Transverse colon (tissue), 4 donors: Measurements from ENCODE around the gene SLC22A23.

Experiments
- CTCF ChIP-seq, 5 experiments: fragments of 200-600 bp in 3 of 5; fragments of 450-650 bp in 2 of 5; sonication (generic) in 3 of 5; IDR thresholded peaks; 1 replicate in 2 of 5; 2 replicates in 3 of 5; pipeline ENCODE4 v1.5.1; 2016 to 2017; ENCODE audit warnings: antibody characterized with exemption in 5 of 5, inconsistent platforms in 3 of 5, mild to moderate bottlenecking in 2 of 5, moderate library complexity in 1 of 5
- POLR2A ChIP-seq: fragments of 450-650 bp; IDR thresholded peaks from one replicate; pipeline ENCODE4 v1.6.1; 2016; ENCODE audit warnings: antibody characterized with exemption, mild to moderate bottlenecking, moderate library complexity
- POLR2AphosphoS5 ChIP-seq, 3 donors: sonication (generic); formaldehyde crosslinking; IDR thresholded peaks; one replicate each; pipeline ENCODE4 v1.6.1; 2016; ENCODE audit warnings: antibody characterized with exemption in 3 of 3

- no peak for TF ChIP-seq CTCF (IDR thresholded peaks at IDR 0.05)
- peak; percentile 33 for TF ChIP-seq POLR2A
- TF ChIP-seq POLR2AphosphoS5 (IDR thresholded peaks at IDR 0.05) = peak in 2 of 3 donors; percentile 7 to 32
Observed at GRCh38 chr6:3457710-3458602, 1.1 kb upstream of the SLC22A23 start.
